Measurements from ENCODE around the gene AUH. TPM values are rescaled to one million over a fixed set of nuclear protein-coding genes. Genes with fewer than 3 reads are reported as not detected.

AUH gene
- total RNA-seq, 1 experiment from 2014 or later, result 21.7 TPM

GRCh38 chr9:91296354-91296753 is 65.4 kb downstream of the AUH start:
- Histone ChIP-seq H3K9me3 (ENCODE audit: control insufficient read depth, low read depth, low read length) (no peaks in the 10 kb centered on the region), H3K14ac (ENCODE audit: insufficient read depth, low read length) (no peak overlapping the region), H3T11ph (ENCODE audit: low read length) (no peak overlapping the region), H3K27ac (ENCODE audit: insufficient read length, low read depth, low read length) (no peak overlapping the region), H4K5ac (ENCODE audit: insufficient read length, low read depth, low read length) (no peak overlapping the region), H2AFZ (ENCODE audit: low read length) (no peak overlapping the region), H4K91ac (ENCODE audit: insufficient read length, low read depth, low read length) (no peak overlapping the region), H3K23ac (ENCODE audit: insufficient read length, low read depth, low read length) (no peak overlapping the region), H3K56ac (ENCODE audit: insufficient read length, low read depth, low read length) (no peak overlapping the region), H2BK15ac (ENCODE audit: low read depth, low read length) (no peak overlapping the region), H3K4ac (ENCODE audit: low read depth, low read length) (no peak overlapping the region), H2BK5ac (ENCODE audit: insufficient read length, low read length) (no peak overlapping the region), H4K8ac (replicated peaks; ENCODE audit: insufficient read length, low read depth, low read length) (no peak overlapping the region), H3K4me2 (ENCODE audit: insufficient read depth, insufficient read length, low read length) (no peak overlapping the region), H2BK20ac (ENCODE audit: low read depth, low read length, poor library complexity, severe bottlenecking) (no peak overlapping the region), H3K18ac (ENCODE audit: insufficient read length, low read depth, low read length) (no peak overlapping the region), H3K79me1 (ENCODE audit: insufficient read depth, low read depth, low read length, poor library complexity, severe bottlenecking) (no peaks in the 10 kb centered on the region), H2BK12ac (ENCODE audit: insufficient read length, low read depth, low read length) (no peak overlapping the region), H3K79me2 (ENCODE audit: insufficient read depth, low read length) (no peaks in the 10 kb centered on the region), H3K9ac (ENCODE audit: extremely low read depth, insufficient read length, low read length) (no peak overlapping the region), H3K27me3 (ENCODE audit: insufficient read depth, low read length) (no peaks in the 10 kb centered on the region), H2AK5ac (ENCODE audit: insufficient read length, low read length) (no peak overlapping the region), H2BK120ac (ENCODE audit: low read depth, low read length, poor library complexity, severe bottlenecking) (no peak overlapping the region), H3K4me1 (ENCODE audit: insufficient read depth, low read length) (no peaks in the 10 kb centered on the region), H4K20me1 (ENCODE audit: control insufficient read depth, insufficient read depth, insufficient read length) (no peaks in the 10 kb centered on the region), H3K23me2 (ENCODE audit: insufficient read length, low read depth, low read length, poor library complexity, severe bottlenecking) (peaks cover 3% of the 10 kb centered on the region)
- H3K4me1 Mint-ChIP-seq, result 0 out of 4 replicates have a peak, but pooled peaks cover 0 to 2% of the 10 kb centered on the region in 2 experiments
- no peaks in the 10 kb centered on the region for H3K9me3 Mint-ChIP-seq
- no peak overlapping the region for H3K4me3 Mint-ChIP-seq
- no peak overlapping the region for H3K27ac Mint-ChIP-seq
- no peak for TF ChIP-seq CTCF (conservative IDR thresholded peaks at IDR 0.05)
- no peaks in the 10 kb centered on the region for H3K27me3 Mint-ChIP-seq (ENCODE audit: low read depth)
- H3K36me3 Mint-ChIP-seq (ENCODE audit: insufficient read depth in 1 of 3, low read depth in 3 of 3), result peaks cover 12 to 44% (median 19%) of the 10 kb centered on the region in 3 experiments; a peak in 5 of 7 replicates
- DNase-seq, result no peak
